Measurements from ENCODE around the gene GSE1. TPM values are rescaled to one million over a fixed set of nuclear protein-coding genes. Genes with fewer than 3 reads are reported as not detected.

The GSE1 gene
- total RNA-seq, 1 donor from 2014 or later, result 12.9 TPM

DNA sequence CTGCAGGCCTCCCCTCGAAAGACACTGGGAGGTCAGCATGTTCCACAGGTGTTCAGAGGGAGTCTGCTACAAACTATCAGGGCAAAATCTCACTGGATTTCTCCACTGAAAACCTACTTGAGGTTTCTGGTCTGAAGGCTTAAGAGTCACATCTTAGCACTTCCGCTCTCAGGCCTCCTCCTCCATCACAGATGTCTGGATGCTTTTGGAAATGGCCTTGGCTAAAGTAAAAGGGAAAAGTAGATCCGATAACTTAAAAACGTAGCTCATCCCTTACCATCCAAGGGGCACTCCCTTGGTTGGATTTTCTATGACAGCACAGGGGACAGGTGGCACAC, 61.3 kb downstream of the GSE1 start:
- FAIRE-seq (no peak), DNase-seq (ENCODE audit: low read depth) (no peak)
- Histone ChIP-seq H3K36me3 (ENCODE audit: control insufficient read depth, insufficient read depth, low read length) (peaks cover 13% of the 10 kb centered on the region), H3K4me3 (ENCODE audit: low read depth, low read length) (no peak overlapping the region), H3K27me3 (ENCODE audit: control insufficient read depth, insufficient read depth, low read length) (no peaks in the 10 kb centered on the region)
- TF ChIP-seq, protein P1, sequence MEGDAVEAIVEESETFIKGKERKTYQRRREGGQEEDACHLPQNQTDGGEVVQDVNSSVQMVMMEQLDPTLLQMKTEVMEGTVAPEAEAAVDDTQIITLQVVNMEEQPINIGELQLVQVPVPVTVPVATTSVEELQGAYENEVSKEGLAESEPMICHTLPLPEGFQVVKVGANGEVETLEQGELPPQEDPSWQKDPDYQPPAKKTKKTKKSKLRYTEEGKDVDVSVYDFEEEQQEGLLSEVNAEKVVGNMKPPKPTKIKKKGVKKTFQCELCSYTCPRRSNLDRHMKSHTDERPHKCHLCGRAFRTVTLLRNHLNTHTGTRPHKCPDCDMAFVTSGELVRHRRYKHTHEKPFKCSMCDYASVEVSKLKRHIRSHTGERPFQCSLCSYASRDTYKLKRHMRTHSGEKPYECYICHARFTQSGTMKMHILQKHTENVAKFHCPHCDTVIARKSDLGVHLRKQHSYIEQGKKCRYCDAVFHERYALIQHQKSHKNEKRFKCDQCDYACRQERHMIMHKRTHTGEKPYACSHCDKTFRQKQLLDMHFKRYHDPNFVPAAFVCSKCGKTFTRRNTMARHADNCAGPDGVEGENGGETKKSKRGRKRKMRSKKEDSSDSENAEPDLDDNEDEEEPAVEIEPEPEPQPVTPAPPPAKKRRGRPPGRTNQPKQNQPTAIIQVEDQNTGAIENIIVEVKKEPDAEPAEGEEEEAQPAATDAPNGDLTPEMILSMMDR (IDR thresholded peaks at IDR 0.05; ENCODE audit: insufficient read depth, low read length, severe bottlenecking), result no peak

DNA sequence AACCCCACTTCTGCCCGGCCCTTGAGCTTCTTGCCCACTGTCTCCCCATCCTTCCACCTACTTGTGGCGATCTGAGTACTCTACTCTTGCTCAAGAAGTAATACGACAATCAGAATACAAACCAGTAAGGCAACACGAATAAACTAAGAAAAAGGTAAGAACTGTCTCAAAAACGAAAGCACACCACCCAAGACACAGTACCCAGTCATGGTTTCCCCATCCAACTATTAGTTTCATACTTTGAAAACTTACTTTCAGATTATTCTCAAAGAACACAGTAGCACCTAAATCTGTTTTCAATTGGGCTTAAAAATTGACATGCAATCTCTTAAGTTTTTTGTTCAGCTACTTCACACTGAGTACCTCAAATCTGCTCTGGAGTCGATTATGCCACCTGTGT, 61.7 kb downstream of the GSE1 start:
- TF ChIP-seq, protein P1 (IDR thresholded peaks at IDR 0.05; ENCODE audit: insufficient read depth, low read length, severe bottlenecking), result no peak
- FAIRE-seq (no peak), DNase-seq (ENCODE audit: low read depth) (no peak)
- Histone ChIP-seq H3K36me3 (ENCODE audit: control insufficient read depth, insufficient read depth, low read length) (peaks cover 15% of the 10 kb centered on the region), H3K27me3 (ENCODE audit: control insufficient read depth, insufficient read depth, low read length) (no peaks in the 10 kb centered on the region), H3K4me3 (ENCODE audit: low read depth, low read length) (no peak overlapping the region)

DNA sequence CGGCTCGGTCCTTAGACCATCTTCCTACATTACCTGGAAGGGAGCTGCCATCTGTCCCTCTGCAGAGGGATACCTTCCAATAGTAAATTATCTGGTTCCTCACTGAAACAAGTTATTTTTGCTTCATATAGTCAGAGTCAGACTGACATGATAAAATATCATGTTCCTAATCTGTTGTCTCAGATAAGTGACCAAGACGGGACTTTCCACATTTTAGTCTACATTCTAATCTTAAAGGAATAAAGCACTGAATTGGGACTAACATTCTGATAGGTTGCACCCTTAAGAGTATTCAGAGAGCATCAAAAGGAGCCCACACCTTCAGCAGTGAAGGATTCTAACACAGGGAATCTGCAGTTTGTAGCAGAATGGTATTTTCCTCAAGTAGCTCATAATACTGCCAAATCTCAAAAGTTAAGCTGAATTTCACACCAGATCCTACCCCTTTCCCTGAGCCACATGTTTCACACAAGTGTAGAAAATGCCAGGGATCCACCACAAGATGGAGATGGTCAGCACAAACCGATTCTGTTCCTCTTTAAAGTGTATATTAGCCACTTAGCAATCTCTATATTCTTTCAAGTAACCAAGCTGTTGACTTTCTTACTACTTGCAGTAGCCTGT, 62.2 kb downstream of the GSE1 start:
- Histone ChIP-seq H3K36me3 (ENCODE audit: control insufficient read depth, insufficient read depth, low read length) (peaks cover 15% of the 10 kb centered on the region), H3K4me3 (ENCODE audit: low read depth, low read length) (no peak overlapping the region), H3K27me3 (ENCODE audit: control insufficient read depth, insufficient read depth, low read length) (no peaks in the 10 kb centered on the region)
- no peak for FAIRE-seq
- no peak for DNase-seq (ENCODE audit: low read depth)
- TF ChIP-seq, protein P1 (IDR thresholded peaks at IDR 0.05; ENCODE audit: insufficient read depth, low read length, severe bottlenecking), result peak; percentile 50

DNA sequence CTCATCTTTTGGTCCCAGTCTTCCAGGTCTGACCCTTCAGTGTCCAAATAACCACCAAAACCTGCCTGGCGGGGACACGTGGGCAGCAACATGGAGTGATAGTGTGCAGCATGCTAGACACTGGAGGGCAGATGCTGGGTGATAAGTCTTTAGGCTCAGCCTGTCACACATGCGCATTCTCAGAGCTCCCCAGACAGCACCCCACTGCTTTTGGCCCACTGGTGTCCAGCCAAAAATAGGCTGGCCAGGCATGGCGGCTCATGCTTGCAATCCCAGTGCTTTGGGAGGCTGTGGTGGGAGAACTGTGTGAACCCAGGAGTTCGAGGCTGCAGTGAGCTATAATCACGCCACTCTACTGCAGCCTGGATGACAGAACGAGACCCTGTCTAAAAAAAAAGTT, 63.3 kb downstream of the GSE1 start:
- Histone ChIP-seq H3K4me3 (ENCODE audit: low read depth, low read length) (no peak overlapping the region), H3K36me3 (ENCODE audit: control insufficient read depth, insufficient read depth, low read length) (peaks cover 14% of the 10 kb centered on the region), H3K27me3 (ENCODE audit: control insufficient read depth, insufficient read depth, low read length) (no peaks in the 10 kb centered on the region)
- DNase-seq (ENCODE audit: low read depth) (no peak), FAIRE-seq (no peak)
- TF ChIP-seq, protein P1 (IDR thresholded peaks at IDR 0.05; ENCODE audit: insufficient read depth, low read length, severe bottlenecking), result no peak

DNA sequence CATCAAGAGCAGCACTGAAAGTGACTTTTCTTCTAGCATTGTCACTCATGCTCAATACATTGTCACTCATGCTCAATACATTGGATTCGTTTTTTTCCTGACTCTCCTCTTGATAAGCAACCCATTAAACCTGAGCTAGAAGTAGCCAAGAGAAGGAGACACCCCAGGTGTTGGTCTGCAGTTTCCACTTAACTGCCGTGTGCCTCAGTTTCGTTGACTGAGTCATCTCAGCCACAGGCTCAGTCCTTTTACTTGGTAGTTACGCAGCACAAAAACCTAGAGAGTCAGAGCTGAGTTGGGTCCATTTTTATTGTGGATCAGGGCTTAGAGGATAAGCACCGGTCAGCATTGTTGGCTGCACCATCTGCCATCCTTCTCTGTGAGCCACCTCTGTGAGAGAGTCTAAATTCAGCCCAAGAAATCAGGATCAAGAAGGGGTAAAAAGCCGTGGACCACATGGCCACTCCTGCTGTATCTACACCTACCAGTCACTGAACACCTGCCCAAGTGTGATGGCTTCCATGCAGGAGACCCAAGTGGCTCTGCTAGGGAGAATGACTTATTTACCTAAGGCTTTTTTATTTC, 64.4 kb downstream of the GSE1 start:
- TF ChIP-seq, protein P1 (IDR thresholded peaks at IDR 0.05; ENCODE audit: insufficient read depth, low read length, severe bottlenecking), result no peak
- DNase-seq (ENCODE audit: low read depth) (no peak), FAIRE-seq (no peak)
- Histone ChIP-seq H3K36me3 (ENCODE audit: control insufficient read depth, insufficient read depth, low read length) (peaks cover 11% of the 10 kb centered on the region), H3K27me3 (ENCODE audit: control insufficient read depth, insufficient read depth, low read length) (no peaks in the 10 kb centered on the region), H3K4me3 (ENCODE audit: low read depth, low read length) (no peak overlapping the region)

DNA sequence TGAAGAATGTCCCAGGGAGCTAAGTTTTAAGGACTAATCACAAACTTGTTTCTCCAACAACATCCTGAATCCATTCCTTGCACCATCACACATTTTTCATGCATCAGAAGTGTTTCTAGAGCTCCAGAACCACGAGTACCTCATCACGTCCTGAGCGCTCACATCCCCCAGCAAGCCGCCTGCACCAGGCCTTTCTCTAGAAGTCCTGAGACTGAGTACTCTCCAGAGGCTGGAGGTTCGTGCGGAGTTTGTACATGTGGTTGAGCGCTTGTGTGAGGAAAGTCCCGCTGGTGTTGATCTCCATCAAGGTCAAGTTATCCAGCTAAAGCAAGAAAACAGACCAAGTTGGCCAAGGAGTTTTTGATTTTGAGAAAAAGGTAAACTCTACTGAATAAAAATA, 64.9 kb downstream of the GSE1 start:
- Histone ChIP-seq H3K27me3 (ENCODE audit: control insufficient read depth, insufficient read depth, low read length) (no peaks in the 10 kb centered on the region), H3K4me3 (ENCODE audit: low read depth, low read length) (no peak overlapping the region), H3K36me3 (ENCODE audit: control insufficient read depth, insufficient read depth, low read length) (peaks cover 9% of the 10 kb centered on the region)
- DNase-seq (ENCODE audit: low read depth) (no peak), FAIRE-seq (no peak)
- TF ChIP-seq, protein P1 (IDR thresholded peaks at IDR 0.05; ENCODE audit: insufficient read depth, low read length, severe bottlenecking), result no peak
